GM12872 (cell line): ENCODE data around the gene MTHFD2.

Experiments used
- CTCF ChIP-seq: IDR thresholded peaks from 3 replicates; pipeline ENCODE4 v1.5.1; 2011; ENCODE audit warnings: low read depth, mild to moderate bottlenecking, low read length, moderate library complexity; ENCODE audit not compliant: insufficient read depth

MTHFD2 gene

GRCh38 chr2:74199275-74199701 lies 873 bp downstream of the MTHFD2 start:
- no peak for TF ChIP-seq CTCF

- no peak for TF ChIP-seq CTCF
Observed at GRCh38 chr2:74199871-74200305, 1.5 kb downstream of the MTHFD2 start.

- TF ChIP-seq CTCF: no peak
Observed at GRCh38 chr2:74201196-74201595, 2.8 kb downstream of the MTHFD2 start.

- no peak for TF ChIP-seq CTCF
Observed at GRCh38 chr2:74201596-74201995, 3.2 kb downstream of the MTHFD2 start.

GRCh38 chr2:74204436-74204835 lies 6.0 kb downstream of the MTHFD2 start:
- no peak for TF ChIP-seq CTCF

GRCh38 chr2:74205113-74205512 lies 6.7 kb downstream of the MTHFD2 start:
- TF ChIP-seq CTCF: no peak

GRCh38 chr2:74205596-74205995 lies 7.2 kb downstream of the MTHFD2 start:
- TF ChIP-seq CTCF: no peak
